ENCODE results near the gene ASRGL1.
"Not testable (repeated sequence)": the region's sequence is repeated elsewhere in the genome, so short reads cannot be mapped to it uniquely, and the experiment has no call there.

The ASRGL1 gene

DNA sequence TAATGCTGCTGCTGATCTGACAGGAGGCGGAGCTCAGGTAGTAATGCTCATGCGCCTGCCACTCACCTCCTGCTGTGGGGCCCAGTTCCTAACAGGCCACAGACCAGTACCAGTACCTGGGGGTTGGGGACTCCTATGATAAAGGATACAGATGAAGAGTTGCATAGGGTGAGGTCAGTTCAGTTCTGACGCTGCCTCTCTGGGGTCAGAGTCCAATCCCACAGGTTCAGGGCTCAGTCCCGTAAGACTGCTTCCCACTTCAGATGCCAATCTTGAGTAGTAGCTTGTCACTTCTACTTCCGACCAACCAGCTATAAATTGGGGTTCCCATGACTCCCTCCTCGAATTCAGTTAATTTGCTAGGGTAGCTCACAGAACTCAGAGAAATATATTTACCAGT is 8.6 kb downstream of the ASRGL1 start:
- DNase-seq (ENCODE audit: insufficient read length, low spot score) = no peak
- no peak for FAIRE-seq

DNA sequence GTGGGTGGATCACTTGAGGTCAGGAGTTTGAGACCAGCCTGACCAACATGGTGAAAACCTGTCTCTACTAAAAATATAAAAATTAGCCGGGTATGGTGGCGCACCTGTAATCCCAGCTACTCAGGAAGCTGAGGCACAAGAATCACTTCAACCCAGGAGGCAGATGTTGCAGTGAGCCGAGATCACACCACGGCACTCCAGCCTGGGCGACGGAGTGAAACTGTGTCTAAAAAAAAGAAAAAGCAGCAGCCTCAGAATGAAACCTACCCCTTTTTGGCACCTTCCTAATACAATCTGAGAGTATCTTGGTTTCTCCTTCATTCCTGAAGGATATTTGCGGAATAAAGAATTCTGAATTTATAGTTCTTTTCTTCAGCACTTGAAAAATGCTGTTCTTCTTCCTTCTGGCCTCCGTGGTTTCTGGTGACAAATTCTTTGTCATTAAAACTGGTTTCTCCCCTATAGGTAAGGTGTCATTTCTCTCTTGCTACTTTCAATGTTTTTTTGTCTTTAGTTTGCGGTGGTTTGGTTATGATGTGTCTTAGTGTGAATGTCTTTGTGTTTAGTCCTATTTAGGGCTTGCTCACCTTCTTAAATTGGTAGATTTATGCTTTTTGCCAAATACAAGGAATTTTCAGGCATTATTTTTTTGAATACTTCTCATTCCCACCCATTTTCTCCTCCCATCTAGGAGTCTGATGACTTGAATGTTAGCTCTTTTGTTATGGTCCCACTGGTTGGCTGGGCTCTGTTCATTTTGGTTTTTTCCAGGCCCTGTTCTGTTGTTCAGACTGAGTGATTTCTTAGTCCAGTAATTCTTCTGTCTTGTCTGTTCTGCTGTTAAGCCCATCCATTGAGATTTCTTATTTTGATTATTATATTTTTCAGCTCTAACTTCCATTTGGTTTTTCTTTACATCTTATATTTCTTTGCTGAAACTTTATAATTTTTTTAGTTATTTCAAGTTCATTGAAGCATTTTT is 15.4 kb downstream of the ASRGL1 start:
- DNase-seq (ENCODE audit: insufficient read length, low spot score) (no peak), FAIRE-seq (no peak)

DNA sequence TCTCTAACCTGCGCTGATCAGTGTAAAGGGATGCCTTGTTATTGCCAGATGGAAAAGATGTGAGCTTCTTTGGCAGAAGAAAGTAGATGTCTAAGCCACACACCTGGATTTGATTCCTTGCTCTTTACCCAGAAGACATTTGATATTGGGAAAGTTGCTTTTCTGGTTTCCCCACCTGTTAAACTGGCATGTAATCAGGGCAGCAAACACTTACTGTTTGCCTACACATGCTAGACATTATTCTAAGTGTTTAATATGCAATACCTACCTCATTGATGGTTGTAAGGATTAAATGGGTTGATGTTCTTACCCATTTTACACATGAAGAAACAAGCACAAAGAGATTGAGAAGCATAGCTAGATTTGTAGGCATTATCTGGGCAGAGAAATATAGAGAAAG is 16.6 kb downstream of the ASRGL1 start:
- no peak for FAIRE-seq
- no peak for DNase-seq (ENCODE audit: insufficient read length, low spot score)

DNA sequence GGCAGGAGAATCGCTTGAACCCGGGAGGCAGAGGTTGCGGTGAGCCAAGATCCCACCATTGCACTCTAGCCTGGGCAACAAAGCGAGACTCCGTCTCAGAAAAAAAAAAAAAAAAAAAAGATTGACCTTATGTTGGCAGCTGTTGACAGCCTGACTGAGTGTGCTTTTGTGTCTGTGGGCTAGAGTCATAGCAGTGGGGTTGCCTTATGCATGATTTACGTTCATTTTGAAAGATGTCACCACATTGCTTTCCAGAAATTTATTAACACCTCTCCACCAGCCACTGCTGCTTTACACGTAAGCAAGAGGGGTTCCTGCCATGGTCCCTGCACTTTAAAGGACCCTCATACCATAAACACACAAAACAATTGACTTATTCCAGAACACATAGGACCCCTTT is 21.0 kb downstream of the ASRGL1 start:
- DNase-seq (ENCODE audit: insufficient read length, low spot score) = no peak
- no peak for FAIRE-seq

DNA sequence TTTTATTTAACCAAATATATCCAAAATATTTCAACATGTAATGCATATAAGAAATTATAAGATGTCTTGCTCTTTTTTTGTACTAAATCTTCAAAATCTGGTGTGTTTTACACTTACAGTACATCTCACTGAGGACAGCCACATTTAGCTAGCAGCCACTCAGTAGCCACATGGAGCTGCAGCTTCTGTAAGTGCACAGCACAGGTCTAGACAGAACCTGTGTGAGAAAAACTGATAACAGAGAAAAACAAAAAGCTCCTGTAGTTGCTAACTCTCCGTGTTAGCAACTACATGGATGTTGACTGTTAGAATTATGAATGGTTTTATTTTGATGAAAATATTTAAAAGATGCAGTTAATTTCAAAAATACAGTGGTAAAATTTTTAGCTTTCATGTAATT is 22.2 kb downstream of the ASRGL1 start:
- no peak for FAIRE-seq
- DNase-seq (ENCODE audit: insufficient read length, low spot score) = no peak

DNA sequence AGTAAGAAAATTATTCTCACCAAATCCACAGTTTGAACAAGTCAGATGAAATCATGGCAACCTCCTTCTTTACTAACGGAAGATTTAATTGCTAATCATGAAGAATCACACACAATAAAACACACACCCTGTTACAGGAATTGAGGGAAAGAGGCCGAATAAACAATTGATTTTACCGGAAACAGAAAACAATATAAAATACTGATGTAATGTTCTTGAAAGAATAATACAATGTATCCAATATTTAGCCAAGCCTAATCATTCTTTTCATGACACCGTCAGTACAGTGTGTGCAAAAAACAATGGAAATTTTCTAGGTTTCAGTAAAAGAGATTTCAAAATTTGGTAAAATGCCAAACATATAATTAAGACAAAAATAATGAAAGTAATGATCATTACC is 23.4 kb downstream of the ASRGL1 start:
- FAIRE-seq = no peak

DNA sequence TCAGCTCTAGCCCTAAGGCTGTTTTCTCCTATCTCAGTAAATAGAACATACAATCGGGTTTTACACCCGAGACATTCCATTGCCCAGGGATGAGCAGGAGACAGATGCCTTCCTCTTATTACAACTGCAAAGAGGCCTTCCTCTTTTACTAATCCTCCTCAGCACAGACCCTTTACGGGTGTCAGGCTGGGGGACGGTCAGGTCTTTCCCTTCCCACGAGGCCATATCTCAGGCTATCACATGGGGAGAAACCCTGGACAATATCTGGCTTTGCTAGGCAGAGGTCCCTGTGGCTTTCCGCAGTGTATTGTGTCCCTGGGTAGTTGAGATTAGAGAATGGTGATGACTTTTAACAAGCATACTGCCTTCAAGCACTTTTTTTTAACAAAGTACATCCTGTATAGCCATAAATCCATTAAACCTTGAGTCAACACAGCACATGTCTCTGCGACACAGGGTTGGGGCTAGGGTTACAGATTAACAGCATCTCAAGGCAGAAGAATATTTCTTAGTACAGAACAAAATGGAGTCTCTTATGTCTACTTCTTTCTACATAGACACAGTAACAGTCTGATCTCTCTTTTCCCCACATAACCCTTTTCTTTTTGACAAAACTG is 31.7 kb downstream of the ASRGL1 start:
- not testable (repeated sequence) for DNase-seq (ENCODE audit: insufficient read length, low spot score); FAIRE-seq

More for the DNA sequence above, 23.4 kb downstream of the ASRGL1 start:
- DNase-seq (ENCODE audit: insufficient read length, low spot score) = no peak

DNA sequence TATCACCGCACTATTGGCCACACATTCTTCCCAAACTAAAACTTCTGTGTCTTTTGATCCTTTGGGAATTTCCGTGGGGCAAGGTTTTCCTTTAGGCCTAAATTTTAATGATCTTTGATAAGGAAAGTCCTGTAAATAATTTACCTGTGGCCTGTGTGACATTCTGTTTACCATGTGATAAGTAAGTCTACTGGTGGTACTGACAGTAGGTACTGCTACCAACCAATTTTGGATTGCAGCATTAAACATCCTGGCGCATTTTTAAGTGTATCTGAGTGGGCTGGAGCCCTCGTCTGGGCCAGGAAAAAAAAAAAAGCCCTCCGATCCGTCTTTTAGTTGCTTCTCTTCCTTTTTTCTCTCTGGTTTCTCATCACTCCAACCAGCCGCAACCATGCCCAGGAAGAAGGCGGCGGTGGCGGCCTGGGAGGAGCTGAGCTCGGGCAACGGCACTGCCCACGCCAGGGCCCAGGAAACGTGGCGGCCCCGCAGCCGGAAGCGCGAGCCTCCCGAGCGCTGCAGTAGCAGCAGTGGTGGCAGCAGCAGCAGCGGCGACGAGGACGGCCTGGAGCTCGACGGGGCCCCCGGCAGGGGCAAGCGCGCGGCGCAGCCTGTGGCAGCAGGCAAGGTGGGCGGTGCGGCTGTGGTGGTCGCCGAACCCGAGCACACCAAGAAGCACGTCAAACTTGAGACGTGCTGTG is 33.6 kb downstream of the ASRGL1 start:
- DNase-seq (ENCODE audit: insufficient read length, low spot score) (no peak), FAIRE-seq (no peak)

DNA sequence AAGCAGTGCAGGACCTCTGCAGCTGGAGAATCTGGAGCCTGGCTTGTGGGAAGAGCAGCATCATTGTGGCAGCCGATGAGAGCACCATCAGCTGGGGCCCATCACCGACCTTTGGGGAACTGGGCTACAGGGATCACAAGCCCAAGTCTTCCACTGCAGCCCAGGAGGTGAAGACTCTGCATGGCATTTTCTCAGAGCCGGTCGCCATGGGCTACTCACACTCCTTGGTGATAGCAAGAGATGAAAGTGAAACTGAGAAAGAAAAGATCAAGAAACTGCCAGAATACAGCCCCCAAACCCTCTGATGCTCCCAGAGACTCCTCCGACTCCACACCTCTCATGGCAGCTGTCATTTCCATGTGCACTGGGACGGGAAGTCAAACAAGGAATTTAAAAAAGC is 35.6 kb downstream of the ASRGL1 start:
- DNase-seq (ENCODE audit: insufficient read length, low spot score) (no peak), FAIRE-seq (no peak)

DNA sequence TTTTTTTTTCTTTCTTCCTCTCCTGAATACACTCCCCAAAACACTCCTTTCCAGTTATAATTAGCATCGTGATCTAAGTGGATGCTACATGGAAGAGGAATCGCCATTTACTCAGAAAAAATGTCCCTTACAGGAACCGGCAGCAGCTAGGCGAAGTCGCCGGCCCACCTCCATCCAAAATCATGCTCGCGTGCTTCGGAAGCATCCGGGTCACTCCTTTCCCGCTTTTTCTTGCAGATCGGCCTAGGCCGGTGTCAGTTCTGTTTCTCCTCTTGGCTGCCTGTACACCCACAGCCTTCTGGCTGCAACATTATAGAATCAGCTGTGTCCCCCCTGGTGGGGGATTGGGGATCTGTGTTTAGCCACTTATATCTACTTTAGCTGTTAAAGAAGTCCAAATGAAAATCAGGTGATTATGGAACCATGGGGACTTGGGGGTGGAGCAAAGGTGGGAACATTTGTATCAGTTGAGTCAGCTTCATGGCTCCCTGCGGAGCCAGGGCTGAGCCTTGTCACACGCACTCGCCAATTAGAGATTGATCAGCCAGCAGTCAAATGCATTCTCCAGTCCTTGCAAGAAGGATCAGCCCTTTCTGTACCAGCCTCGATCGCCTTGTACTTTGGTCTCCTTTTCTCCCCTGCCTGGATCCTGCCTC is 36.3 kb downstream of the ASRGL1 start:
- no peak for FAIRE-seq
- DNase-seq (ENCODE audit: insufficient read length, low spot score) = no peak

DNA sequence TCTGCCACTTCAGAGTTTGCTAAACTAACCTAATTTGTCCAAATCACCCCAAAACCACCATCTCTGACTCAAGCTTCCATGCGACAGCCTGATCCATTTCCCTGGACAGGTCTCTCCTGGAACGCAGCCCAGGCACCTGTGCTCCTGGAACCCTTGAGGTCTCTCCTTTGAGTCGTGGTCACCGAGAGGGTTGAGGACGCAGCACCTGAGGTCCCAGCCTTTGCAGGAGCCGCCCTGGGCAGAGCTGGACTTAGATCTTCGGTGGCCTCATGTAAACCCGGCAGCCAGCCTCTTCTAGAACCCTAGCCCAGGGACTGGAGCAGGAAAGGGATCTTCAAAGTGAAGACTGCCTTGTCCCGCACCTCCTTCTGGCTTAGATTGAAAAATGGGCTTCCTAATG is 37.6 kb downstream of the ASRGL1 start:
- no peak for DNase-seq (ENCODE audit: insufficient read length, low spot score)
- FAIRE-seq = no peak

DNA sequence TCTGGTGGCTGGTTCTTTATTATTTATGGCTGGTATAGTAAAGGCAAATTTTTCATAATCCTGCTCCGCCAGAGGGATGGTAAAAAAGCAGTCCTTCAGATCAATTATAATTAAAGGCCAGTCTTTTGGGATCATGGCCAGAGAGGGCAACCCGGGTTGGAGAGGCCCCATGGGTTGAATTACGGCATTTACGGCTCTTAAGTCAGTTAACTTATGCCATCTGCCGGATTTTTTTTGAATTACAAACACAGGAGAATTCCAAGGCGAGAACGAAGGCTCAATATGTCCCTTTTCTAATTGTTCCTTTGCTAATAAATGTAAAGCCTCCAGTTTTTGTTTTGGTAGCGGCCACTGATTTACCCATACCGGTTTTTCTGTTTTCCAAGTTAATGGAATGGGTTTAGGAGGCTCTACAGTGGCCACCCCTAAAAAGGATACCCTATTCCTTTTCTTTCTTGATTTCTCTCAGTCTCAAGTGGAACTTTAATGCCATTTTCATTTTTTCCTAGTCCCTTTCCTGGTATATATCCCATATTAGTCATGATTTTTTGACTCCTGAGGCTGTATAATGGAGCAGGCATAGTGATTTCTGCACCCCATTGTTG is 41.3 kb downstream of the ASRGL1 start:
- FAIRE-seq; DNase-seq (ENCODE audit: insufficient read length, low spot score): not testable (repeated sequence)

DNA sequence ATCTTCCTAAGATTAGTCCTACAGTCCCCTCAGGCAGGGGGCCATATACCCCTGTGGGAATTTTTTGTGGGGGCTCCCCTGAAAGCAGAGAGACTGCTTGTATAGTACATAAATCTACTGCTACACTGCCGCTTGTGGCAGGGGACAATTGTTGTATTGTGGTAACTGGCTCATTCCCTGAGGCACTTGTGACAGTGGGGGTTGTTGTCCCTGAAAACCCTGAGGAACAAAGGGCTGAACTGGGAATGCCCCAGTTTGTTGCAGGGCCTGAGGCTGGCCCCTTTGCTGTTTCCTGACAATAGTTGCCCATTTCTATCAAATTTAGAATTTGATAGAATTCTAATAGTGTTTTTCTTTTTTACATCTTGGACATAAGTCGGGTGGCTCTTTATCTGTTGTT is 42.3 kb downstream of the ASRGL1 start:
- DNase-seq (ENCODE audit: insufficient read length, low spot score); FAIRE-seq: not testable (repeated sequence)

DNA sequence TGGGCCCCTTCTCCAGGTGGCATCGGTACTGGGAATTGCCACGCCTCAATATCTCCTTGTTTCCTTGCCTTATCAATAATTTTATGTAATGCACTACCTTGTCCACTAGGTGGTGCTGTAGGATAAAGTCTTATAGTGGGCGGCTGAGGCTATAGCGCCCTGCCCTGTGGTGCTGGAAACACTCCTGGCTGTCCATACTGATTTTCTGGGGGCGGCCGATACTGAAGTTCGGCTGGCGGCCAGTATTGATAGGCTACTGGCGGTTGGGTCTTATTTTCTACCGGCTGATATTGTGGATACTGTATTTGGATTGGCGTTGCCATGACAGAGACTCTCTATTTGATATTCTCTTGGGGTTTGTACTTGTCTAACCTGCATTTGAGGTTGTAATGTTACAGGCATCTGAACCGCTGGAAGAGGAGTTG is 43.6 kb downstream of the ASRGL1 start:
- DNase-seq (ENCODE audit: insufficient read length, low spot score) = not testable (repeated sequence)
- peak; percentile 67 for FAIRE-seq

DNA sequence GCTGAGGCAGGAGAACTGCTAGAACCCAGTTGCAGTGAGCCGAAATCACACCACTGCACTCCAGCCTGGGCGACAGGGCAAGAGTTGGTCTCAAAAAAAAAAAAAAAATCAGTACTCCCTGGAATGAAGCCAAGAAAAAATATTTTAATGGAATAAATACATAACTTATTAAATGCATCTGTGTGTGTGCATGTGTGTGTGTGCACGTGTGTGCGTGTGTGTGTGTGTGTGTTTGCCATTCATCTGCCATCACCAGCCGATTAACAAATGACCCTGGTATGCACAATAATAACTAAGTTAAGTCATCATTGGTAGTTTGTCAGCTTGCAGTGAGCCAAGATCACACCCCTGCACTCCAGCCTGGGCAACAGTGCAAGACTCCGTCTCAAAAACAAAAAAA is 46.6 kb downstream of the ASRGL1 start:
- FAIRE-seq (no peak), DNase-seq (ENCODE audit: insufficient read length, low spot score) (no peak)

DNA sequence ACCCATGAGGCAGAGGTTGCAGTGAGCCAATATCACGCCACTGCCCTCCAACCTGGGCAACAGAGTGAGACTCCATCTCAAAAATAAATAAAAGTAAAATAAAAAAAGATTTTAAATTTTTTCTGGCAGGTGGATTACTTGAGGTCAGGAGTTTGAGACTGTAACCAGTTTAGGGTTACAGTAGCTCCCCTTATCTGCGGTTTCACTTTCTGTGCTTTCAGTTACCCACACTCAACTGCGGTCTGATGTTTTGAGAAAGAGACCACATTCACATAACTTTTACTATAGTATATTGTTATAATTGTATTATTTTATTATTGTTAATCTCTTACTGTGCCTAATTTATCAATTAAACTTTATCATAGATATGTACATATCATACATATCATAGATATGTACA is 48.8 kb downstream of the ASRGL1 start:
- FAIRE-seq = not testable (repeated sequence)

DNA sequence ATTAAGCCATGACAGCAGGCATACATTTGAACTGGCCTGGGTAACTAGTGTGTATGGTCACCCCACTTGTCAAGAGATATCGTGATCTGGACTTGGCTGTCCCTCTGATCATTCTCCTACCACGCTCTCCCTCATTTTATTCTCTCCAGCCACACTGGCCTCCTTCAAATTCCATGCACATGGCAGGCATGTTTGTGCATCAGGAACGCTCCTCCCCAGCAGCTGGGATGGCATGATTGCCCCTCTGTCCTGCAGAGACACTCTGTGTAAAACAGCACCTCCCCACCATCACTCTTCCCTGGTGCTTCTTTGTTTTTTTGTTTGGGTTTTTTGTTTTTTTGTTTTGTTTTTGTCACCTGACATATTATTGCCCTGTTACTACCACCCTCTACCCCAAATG is 50.1 kb downstream of the ASRGL1 start:
- FAIRE-seq = no peak

More for the DNA sequence above, 48.8 kb downstream of the ASRGL1 start:
- not testable (repeated sequence) for DNase-seq (ENCODE audit: insufficient read length, low spot score)

DNA sequence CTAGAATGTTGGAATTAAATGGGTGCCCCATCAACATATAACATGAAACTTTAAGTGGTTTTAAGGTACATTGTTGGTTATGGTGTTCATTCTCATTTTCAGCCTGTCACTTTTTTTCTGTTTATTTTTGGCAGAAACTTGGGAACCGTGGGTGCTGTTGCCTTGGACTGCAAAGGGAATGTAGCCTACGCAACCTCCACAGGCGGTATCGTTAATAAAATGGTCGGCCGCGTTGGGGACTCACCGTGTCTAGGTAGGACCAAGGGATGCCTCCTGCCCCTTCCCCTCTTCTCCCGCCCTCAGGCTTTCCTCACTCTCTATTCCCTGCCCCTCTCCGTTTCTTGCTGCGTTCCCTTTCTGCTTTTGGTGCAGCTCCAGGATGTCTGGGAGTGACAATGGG is 51.8 kb downstream of the ASRGL1 start:
- FAIRE-seq = no peak
- no peak for DNase-seq (ENCODE audit: insufficient read length, low spot score)

More for the DNA sequence above, 50.1 kb downstream of the ASRGL1 start:
- no peak for DNase-seq (ENCODE audit: insufficient read length, low spot score)

DNA sequence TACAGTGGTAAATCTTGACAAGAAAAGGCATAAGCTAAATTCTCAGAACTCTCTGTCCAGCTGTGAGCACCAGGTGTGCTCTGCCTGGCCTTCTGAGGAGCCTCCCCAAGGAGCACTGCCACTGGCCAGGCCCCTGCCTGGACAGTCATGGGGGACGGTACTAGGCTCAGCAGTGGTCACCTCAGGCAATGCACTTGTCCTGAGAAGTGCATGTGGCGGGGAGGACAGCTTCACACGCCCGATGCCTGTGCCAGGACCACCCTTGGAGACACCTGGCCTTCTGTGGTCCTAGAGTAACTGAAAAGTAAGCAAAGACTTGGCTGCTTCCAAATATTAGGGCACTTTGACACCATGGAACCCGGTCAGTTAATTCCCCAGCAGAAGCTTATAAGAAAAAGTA is 53.0 kb downstream of the ASRGL1 start:
- no peak for DNase-seq (ENCODE audit: insufficient read length, low spot score)
- no peak for FAIRE-seq

DNA sequence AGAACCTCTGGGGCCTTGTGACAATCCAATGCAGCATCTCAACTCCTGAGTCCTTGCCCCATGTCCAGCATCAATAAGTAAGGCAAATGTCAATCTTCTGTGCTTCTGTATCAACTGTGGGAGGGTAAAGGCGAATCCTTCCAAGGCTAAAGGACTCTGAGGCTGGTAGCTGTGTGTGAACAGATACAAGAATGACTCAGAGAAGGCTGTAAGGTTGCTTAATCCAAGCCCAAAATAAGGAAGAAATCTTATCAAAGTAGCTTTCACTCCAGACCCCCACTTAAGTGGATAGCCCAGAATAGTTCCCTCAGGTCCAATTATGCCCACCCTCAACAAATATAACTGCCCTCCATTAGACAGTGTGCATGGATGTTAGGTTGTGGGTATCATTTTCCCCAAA is 53.5 kb downstream of the ASRGL1 start:
- FAIRE-seq = no peak
- no peak for DNase-seq (ENCODE audit: insufficient read length, low spot score)

Measured in GM19239 (cell line).